H9 (cell line): ENCODE data around the gene KL. TPM values are rescaled to one million over a fixed set of nuclear protein-coding genes. Genes with fewer than 3 reads are reported as not detected.

ENCODE experiments used
- DNase-seq: peaks from one replicate; pipeline ENCODE4 v3.0.0-alpha.2; 2017
- H2AFZ ChIP-seq: one replicate; pipeline ENCODE4 v1.6.1; 2013; ENCODE audit warnings: mild to moderate bottlenecking, low read length, control low read depth, moderate library complexity
- H2AK5ac ChIP-seq: 2 replicates; pipeline ENCODE4 v1.6.1; 2013; ENCODE audit warnings: low read length, control low read depth, mixed read lengths; ENCODE audit not compliant: insufficient read length
- H2BK120ac ChIP-seq: one replicate; pipeline ENCODE4 v1.6.1; 2013; ENCODE audit warnings: low read depth, mild to moderate bottlenecking, low read length, control low read depth, inconsistent platforms; ENCODE audit not compliant: poor library complexity, severe bottlenecking
- H2BK12ac ChIP-seq: 2 replicates; pipeline ENCODE4 v1.6.1; 2013; ENCODE audit warnings: low read length, control low read depth, mixed read lengths, low read depth; ENCODE audit not compliant: insufficient read length
- H2BK15ac ChIP-seq: 2 replicates; pipeline ENCODE4 v1.6.1; 2013; ENCODE audit warnings: low read depth, low read length, control low read depth
- H2BK20ac ChIP-seq: one replicate; pipeline ENCODE4 v1.6.1; 2013; ENCODE audit warnings: low read depth, mild to moderate bottlenecking, low read length, control low read depth, inconsistent platforms; ENCODE audit not compliant: poor library complexity, severe bottlenecking
- H2BK5ac ChIP-seq: 2 replicates; pipeline ENCODE4 v1.6.1; 2013; ENCODE audit warnings: low read length, control low read depth, mixed read lengths; ENCODE audit not compliant: insufficient read length
- H3K14ac ChIP-seq: 2 replicates; pipeline ENCODE4 v1.6.1; 2013; ENCODE audit warnings: low read length, control low read depth; ENCODE audit not compliant: insufficient read depth
- H3K18ac ChIP-seq: 2 replicates; pipeline ENCODE4 v1.6.1; 2013; ENCODE audit warnings: low read depth, mild to moderate bottlenecking, mixed read lengths, low read length, control low read depth; ENCODE audit not compliant: insufficient read length
- H3K23ac ChIP-seq: 2 replicates; pipeline ENCODE4 v1.6.1; 2013; ENCODE audit warnings: low read length, control low read depth, mixed read lengths, low read depth; ENCODE audit not compliant: insufficient read length
- H3K23me2 ChIP-seq: 2 replicates; pipeline ENCODE4 v1.6.1; 2013; ENCODE audit warnings: low read depth, mild to moderate bottlenecking, mixed read lengths, low read length, control low read depth; ENCODE audit not compliant: insufficient read length, poor library complexity, severe bottlenecking
- H3K27ac ChIP-seq: 2 replicates; pipeline ENCODE4 v1.5.1; 2013; ENCODE audit warnings: low read length, control low read depth, mixed read lengths, low read depth; ENCODE audit not compliant: insufficient read length
- H3K27me3 ChIP-seq: 2 replicates; pipeline ENCODE4 v1.6.1; 2013; ENCODE audit warnings: low read length, control low read depth, inconsistent platforms; ENCODE audit not compliant: insufficient read depth
- H3K4ac ChIP-seq: 2 replicates; pipeline ENCODE4 v1.6.1; 2013; ENCODE audit warnings: low read depth, mild to moderate bottlenecking, control low read depth, inconsistent platforms, low read length, moderate library complexity
- H3K4me1 ChIP-seq: 2 replicates; pipeline ENCODE4 v1.6.1; 2013; ENCODE audit warnings: low read length, control low read depth, inconsistent platforms; ENCODE audit not compliant: insufficient read depth
- H3K4me2 ChIP-seq: 2 replicates; pipeline ENCODE4 v1.6.1; 2013; ENCODE audit warnings: low read length, control low read depth, mixed read lengths; ENCODE audit not compliant: insufficient read length, insufficient read depth
- H3K56ac ChIP-seq: 2 replicates; pipeline ENCODE4 v1.6.1; 2013; ENCODE audit warnings: low read depth, mild to moderate bottlenecking, mixed read lengths, low read length, control low read depth; ENCODE audit not compliant: insufficient read length
- H3K79me1 ChIP-seq: 2 replicates; pipeline ENCODE4 v1.6.1; 2013; ENCODE audit warnings: low read depth, mild to moderate bottlenecking, moderate library complexity, low read length, control low read depth, inconsistent platforms; ENCODE audit not compliant: insufficient read depth, poor library complexity, severe bottlenecking
- H3K79me2 ChIP-seq: 2 replicates; pipeline ENCODE4 v1.6.1; 2013; ENCODE audit warnings: low read length, control low read depth, inconsistent platforms; ENCODE audit not compliant: insufficient read depth
- H3K9ac ChIP-seq: 2 replicates; pipeline ENCODE4 v1.6.1; 2013; ENCODE audit warnings: low read length, control low read depth, mixed read lengths; ENCODE audit not compliant: insufficient read length; ENCODE audit errors: extremely low read depth
- H3K9me3 ChIP-seq: one replicate; pipeline ENCODE4 v1.6.1; 2013; ENCODE audit warnings: low read depth, low read length, inconsistent platforms; ENCODE audit not compliant: control insufficient read depth
- H3T11ph ChIP-seq: one replicate; pipeline ENCODE4 v1.6.1; 2013; ENCODE audit warnings: mild to moderate bottlenecking, low read length, control low read depth, inconsistent platforms
- H4K20me1 ChIP-seq: one replicate; pipeline ENCODE4 v1.6.1; 2013; ENCODE audit not compliant: control insufficient read depth, insufficient read length, insufficient read depth
- H4K5ac ChIP-seq: 2 replicates; pipeline ENCODE4 v1.6.1; 2013; ENCODE audit warnings: low read depth, mild to moderate bottlenecking, mixed read lengths, low read length, control low read depth; ENCODE audit not compliant: insufficient read length
- H4K8ac ChIP-seq: replicated peaks from 2 replicates; pipeline ENCODE4 v1.6.1; 2013; ENCODE audit warnings: low read length, control low read depth, mixed read lengths, low read depth; ENCODE audit not compliant: insufficient read length
- H4K91ac ChIP-seq: 2 replicates; pipeline ENCODE4 v1.6.1; 2013; ENCODE audit warnings: low read depth, mild to moderate bottlenecking, moderate library complexity, mixed read lengths, low read length, control low read depth; ENCODE audit not compliant: insufficient read length
- H3K27ac Mint-ChIP-seq, 3 experiments: 2 replicates in 2 of 3; 3 replicates in 1 of 3; pipeline ENCODE4 v1.8.0; 2020 to 2021; ENCODE audit warnings: mixed read lengths in 3 of 3, mild to moderate bottlenecking in 1 of 3, moderate library complexity in 1 of 3
- H3K27me3 Mint-ChIP-seq: 2 replicates; pipeline ENCODE4 v1.8.0; 2021; ENCODE audit warnings: low read depth, mild to moderate bottlenecking, moderate library complexity, mixed read lengths
- H3K36me3 Mint-ChIP-seq, 3 experiments: 2 replicates in 2 of 3; 3 replicates in 1 of 3; pipeline ENCODE4 v1.8.0; 2020 to 2021; ENCODE audit warnings: low read depth in 3 of 3, mixed read lengths in 3 of 3; ENCODE audit not compliant: insufficient read depth in 1 of 3
- H3K4me1 Mint-ChIP-seq, 2 experiments: 2 replicates each; pipeline ENCODE4 v1.8.0; 2020; ENCODE audit warnings: mixed read lengths in 2 of 2
- H3K4me3 Mint-ChIP-seq, 2 experiments: 2 replicates in 1 of 2; 3 replicates in 1 of 2; pipeline ENCODE4 v1.8.0; 2020 to 2021; ENCODE audit warnings: mild to moderate bottlenecking in 2 of 2, mixed read lengths in 2 of 2, moderate library complexity in 1 of 2
- H3K9me3 Mint-ChIP-seq, 2 experiments: 2 replicates in 1 of 2; 3 replicates in 1 of 2; pipeline ENCODE4 v1.8.0; 2020; ENCODE audit warnings: mild to moderate bottlenecking in 2 of 2, mixed read lengths in 2 of 2, moderate library complexity in 1 of 2
- CTCF ChIP-seq: fragments of 200-600 bp; sonication (generic); conservative IDR thresholded peaks from 3 replicates; pipeline ENCODE4 v1.8.0; 2021; ENCODE audit warnings: antibody characterized with exemption, mild to moderate bottlenecking
- WGBS: extraction: QIAGEN DNeasy Blood & Tissue Kit; methylation state at CpG from one replicate; pipeline ENCODE4 v1.1.7; 2013; ENCODE audit warnings: missing lambda C conversion rate, low lambda C conversion rate, mixed read lengths; ENCODE audit not compliant: insufficient read length; ENCODE audit errors: extremely low coverage; 5-methylcytosine and 5-hydroxymethylcytosine counted together
- total RNA-seq: library from RNA; stranded (reverse); gene quantifications from 2 replicates; pipeline ENCODE4 v1.2.1, GENCODE V29; 2021

Gene KL
- total RNA-seq, 1 experiment from 2014 or later = not detected

GRCh38 chr13:32997399-32997798 lies 18.8 kb upstream of the KL start:
- no CpG with 5 or more reads among the region's 2 CpGs for WGBS
- Histone ChIP-seq H3K4me2 (no peak overlapping the region), H3K23ac (no peak overlapping the region), H3K27ac (no peak overlapping the region), H3K18ac (no peak overlapping the region), H4K8ac (no peak overlapping the region), H3K14ac (no peak overlapping the region), H3T11ph (no peak overlapping the region), H4K91ac (no peak overlapping the region), H3K23me2 (no peaks in the 10 kb centered on the region), H4K20me1 (no peaks in the 10 kb centered on the region), H2BK15ac (no peak overlapping the region), H3K27me3 (no peaks in the 10 kb centered on the region), H3K56ac (no peak overlapping the region), H4K5ac (no peak overlapping the region), H2AFZ (no peak overlapping the region), H2BK20ac (no peak overlapping the region), H3K4ac (no peak overlapping the region), H3K9ac (no peak overlapping the region), H3K9me3 (no peaks in the 10 kb centered on the region), H2BK120ac (no peak overlapping the region), H3K79me1 (no peaks in the 10 kb centered on the region), H2BK5ac (no peak overlapping the region), H2AK5ac (no peak overlapping the region), H3K79me2 (no peaks in the 10 kb centered on the region), H2BK12ac (no peak overlapping the region), H3K4me1 (no peaks in the 10 kb centered on the region)
- no peaks in the 10 kb centered on the region for H3K4me1 Mint-ChIP-seq
- H3K27ac Mint-ChIP-seq = no peak overlapping the region
- no peaks in the 10 kb centered on the region; the same call in 1 of the 2 replicates for H3K27me3 Mint-ChIP-seq
- H3K36me3 Mint-ChIP-seq = no peaks in the 10 kb centered on the region
- no peak overlapping the region for H3K4me3 Mint-ChIP-seq
- no peak for DNase-seq
- no peak for TF ChIP-seq CTCF
- no peaks in the 10 kb centered on the region for H3K9me3 Mint-ChIP-seq
